GM18873 (cell line): ENCODE measurements around the gene ADA.
"Not testable (repeated sequence)": the region's sequence is repeated elsewhere in the genome, so short reads cannot be mapped to it uniquely, and the experiment has no call there.

ENCODE experiments used
- ATAC-seq: cut with Tn5 transposase; IDR thresholded peaks from one replicate; pipeline ENCODE4 v1.9.1; 2021; ENCODE audit warnings: mild to moderate bottlenecking, moderate library complexity, moderate number of reproducible peaks; ENCODE audit not compliant: unreplicated experiment, low FRiP score

Gene ADA

DNA sequence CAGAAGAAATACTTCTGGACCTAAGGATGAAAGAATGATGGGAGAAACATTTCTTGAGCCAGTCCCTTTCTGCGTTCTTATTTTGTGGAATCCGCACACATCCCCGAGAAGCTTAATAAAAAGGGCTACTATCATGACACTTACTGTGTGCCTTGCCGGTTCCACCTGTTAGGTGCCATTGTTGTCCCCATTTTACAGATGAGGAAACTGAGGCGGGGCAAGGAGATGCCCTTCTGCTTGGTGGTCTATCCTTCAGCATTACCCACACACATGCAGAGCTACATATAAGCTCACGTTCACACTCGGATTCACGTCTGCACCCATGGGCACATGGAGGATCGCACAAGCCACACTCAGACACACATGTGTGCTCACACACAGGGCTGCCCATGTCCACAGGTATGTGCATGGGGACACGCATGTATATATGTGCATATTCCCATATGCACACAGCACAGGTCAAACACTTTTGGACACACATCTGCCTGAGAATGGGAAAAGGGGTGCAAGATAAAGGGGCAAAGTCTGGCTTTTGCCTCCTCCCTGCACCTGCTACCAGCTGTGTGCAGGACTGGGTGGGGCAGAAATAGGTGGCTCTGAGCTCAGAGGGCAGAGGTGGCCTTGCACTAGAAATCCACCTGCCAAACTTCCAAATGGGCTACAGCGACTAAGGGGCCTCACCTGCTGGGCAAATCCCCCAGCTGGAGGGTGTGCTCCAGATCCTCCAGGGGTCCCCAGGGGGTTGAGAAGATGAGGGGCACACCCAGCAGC is 30.5 kb upstream of the ADA start:
- no peak for ATAC-seq

DNA sequence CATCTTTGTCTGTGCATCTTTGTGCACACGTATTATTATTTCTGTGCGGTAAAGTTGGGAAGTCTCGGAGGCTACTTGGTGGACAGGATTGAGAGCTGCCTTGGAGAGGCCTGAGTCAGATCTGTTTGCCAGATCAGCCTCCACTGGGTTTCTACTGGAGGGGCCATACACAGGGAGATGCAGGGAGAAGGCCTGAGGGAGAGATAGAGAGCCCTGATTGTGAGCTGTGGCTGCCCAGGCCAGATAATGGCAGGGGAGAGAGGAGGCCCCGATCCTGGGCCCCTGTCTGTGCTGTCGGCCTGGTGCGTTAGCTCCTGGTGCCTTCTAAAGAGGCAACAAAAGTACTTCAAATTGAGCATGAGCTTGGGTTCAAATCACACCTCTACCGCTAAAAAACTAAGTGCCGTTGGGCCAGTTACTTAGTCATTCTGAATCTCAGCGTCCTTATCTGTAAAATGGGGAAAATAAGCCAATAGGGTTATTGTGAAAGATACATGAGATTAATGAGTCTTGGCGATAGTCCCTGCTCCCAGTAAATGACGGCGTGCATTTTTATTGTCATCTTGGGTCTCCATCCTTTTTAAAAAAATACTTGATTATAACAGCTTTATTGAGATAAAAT is 27.6 kb upstream of the ADA start:
- no peak for ATAC-seq

DNA sequence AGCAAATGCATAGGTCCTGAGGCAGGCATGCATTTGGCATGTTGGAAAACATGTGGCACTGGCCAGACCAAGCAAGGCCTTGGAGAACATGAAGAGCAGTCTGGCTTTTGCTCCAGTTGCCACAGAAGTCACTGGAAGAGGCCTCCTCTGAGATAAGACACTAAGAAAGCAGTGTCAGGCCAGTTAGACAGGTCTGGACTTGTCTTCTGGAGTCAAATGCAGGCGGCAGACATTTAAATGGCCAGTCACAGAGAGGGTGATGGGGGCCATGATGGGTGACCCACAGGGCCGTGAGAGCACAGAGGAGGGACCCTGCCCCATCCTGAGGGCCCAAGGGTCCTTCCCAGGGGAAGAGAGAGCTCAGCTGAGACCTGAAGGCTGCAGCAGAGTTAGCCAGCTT is 26.7 kb upstream of the ADA start:
- no peak for ATAC-seq

DNA sequence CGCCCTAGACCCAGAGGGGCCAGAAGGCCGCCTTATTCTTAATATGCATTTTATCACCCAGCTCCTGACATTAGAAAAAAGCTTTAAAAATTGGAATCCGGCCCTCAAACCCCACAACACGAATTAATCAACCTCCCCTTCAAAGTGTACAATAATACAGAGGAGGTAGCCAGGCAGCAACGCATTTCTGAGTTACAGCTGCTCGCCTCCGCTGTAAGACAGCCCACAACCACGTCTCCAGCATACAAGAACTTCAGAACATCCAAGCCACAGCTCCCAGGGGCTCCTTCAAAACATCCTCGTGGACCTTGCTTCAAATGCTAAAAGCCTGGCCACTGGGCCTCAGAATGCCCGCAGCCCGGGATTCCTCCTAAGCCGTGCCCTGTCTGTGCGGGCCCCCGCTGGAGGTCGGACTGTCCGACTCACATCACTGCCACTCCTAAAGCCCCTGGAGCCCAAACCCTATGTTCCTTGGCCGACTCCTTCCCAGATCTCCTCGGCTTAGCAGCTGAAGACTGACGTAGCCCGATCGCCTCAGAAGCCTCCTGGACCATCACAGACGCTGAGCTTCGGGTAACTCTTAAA is 20.9 kb upstream of the ADA start:
- not testable (repeated sequence) for ATAC-seq

DNA sequence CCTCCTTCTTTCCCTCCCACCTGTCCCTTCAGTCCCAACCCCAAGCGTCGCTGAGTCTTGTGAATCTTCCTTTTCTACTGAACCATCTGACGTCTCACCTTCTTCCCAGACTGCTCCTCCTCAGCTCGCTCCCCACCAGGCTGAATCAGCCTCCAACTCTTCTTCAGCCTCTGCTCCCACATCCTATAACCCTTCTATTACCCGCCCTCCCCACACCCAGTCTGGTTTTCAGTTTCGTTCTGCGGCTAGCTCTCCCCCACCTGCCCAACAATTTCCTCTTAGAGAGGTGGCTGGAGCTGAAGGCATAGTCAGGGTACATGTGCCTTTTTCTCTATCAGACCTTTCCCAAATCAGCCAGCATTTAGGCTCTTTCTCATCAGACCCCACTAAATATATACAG is 20.0 kb upstream of the ADA start:
- ATAC-seq: not testable (repeated sequence)

DNA sequence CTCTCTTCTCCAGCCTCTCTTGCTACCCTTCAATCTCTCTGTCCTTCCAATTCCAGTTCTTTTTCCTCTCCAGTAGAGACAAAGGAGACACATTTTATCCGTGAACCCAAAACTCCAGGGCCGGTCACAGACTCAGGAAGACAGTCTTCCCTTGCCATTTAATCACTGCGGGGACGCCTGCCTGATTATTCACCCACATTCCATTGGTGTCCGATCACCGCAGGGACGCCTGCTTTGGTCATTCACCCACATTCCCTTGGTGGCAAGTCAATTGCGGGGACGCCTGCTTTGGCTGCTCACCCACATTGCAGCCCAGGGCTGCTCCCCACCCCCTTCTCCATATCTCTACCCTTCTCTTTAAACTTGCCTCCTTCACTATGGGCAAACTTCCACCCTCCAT is 19.4 kb upstream of the ADA start:
- not testable (repeated sequence) for ATAC-seq

DNA sequence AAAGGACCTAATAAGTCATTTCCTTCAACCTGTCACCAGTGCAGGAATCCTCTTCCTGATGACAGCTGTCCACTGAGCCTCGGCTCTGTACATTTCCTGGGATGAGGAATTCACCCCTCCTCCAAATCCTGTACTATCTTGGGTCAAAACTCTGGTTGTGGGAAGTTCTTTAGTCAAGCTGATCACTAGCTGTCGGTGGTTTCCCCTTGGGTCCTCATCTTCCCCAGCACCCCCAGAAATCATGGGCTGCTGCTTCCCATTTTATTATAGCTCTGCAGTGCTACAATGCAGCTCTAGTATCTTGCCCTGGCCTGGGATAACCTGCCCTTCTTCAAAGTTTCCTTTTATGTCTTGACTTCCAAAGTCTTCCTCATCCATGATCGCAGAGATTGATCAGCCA is 14.6 kb upstream of the ADA start:
- ATAC-seq: no peak

DNA sequence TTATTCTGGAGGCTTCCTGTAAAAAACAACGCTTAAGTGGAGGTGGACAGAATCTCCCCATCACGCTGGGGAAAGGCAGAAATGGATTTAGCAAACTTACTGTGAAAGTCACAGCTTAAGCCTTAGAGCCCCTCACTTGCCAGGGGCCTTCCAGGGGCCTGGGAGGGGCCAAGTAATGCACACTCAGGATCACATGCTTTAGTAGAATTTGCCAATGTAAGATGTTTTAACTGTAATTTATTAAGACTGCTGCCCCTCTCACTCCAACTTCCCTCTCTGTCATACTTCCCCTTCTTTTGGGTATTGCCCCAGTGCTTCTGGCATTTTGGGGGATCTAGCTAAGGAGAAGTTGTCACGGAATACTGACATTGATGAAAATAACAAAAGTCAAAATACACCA is 12.6 kb upstream of the ADA start:
- ATAC-seq: no peak

DNA sequence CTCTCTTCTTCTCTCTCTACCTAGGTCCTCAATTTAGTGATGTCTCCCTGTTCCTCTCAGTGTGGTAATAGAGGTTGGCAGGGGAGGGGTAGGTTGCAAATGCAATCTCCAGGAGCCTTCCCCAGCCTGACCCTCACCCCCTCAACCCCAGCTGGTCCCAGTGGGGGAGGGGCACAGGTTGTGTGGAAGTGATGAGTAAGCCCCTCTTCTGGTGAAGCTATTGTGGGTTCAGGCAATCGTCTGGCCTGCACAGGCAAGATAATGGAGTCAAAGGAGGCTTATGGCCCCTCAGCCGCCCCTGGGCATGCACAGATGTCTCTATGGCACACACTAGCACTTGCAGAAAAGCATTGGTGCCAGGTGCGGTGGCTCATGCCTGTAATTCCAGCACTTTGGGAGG is 10.8 kb upstream of the ADA start:
- no peak for ATAC-seq

DNA sequence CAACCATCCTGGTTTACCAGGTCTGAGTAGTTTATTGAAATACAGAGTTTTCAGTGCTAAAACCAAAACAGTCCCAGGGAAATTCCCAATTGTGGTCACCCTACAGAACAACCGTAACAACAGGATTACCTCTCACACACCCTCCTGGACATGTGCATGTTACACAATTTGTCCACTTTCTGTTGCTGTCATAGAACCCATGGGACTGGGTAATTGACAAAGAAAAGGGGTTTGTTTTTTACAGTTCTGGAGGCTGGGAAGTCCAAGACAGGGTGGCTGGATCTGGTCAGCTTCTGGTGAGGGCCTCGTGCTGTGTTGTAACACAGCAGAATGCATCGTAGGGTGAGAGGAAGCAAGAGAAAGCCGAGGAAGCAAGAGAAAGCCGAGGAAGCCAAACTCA is 9.1 kb upstream of the ADA start:
- ATAC-seq: no peak

DNA sequence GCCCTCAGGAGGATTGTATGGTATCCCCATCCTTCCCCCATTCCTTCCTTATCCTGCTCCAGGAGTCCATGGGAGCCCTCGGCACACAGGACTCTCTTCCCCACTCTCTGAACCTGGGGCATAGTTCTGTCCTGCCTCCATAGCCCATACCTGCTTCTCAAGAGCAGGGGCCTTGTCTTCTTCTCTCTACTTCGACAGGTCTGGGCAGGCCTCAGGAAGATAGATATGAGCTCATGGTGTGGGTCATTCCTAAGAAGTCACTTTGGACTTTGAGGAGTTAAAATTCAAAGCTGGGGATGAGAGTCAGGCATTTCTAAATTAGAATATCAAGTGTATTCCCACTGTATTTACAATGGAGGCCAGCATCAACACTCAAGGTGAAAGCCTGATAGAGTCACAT is 8.4 kb upstream of the ADA start:
- no peak for ATAC-seq

DNA sequence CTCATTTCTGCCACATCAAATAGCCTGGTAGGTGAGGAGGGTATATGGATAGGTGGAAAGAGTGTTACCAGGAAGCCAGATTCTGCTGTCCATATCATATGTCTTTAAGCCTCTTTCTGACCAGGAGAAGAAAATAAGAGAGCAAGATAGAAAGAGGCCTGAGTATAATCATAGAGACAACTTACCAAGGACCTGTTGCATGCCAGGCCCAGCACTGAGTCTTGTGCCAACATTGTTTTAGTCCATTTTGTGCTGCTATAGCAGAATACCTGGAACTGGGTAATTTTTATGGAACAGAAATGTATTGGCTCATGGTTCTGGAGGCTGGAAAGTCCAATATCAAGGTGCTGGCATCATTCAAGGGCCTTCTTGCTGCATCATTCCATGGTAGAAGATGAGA is 7.3 kb upstream of the ADA start:
- ATAC-seq: no peak

DNA sequence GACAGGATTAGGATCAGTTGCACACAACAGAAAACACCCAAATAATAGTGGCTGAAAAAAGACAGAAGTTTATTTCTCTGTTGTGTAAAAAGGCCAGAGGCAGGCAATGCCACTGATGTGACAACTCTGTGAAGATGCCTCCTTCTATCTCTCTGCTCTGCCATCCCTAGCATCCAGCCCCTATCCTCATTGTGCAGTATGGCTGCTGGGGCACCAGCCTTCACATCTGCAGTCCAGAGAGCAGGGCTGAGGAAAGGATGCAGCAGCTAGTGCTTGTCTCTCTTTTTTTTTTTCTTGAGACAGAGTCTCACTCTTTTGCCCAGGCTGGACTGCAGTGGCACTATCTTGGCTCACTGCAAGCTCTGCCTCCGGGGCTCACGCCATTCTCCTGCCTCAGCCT is 6.4 kb upstream of the ADA start:
- no peak for ATAC-seq

DNA sequence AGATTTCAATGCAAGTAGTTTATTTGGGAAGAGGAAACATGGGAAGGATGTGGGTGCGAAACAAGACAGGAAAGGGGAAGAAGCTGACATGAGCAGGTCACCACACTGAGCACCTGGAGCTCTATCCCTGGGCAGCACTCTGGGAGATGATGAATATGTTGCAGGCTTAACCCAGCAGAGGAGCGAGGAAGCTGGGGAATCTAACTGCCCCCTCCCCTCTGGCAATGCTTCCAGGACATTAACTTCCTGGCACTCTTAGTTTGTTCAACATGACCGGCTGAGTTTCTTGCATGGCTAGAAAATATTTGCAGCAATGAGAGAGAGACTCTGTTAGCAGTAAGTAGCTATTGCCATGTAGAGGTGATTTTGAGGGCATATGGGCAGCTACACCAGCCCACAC is 4.9 kb upstream of the ADA start:
- no peak for ATAC-seq

DNA sequence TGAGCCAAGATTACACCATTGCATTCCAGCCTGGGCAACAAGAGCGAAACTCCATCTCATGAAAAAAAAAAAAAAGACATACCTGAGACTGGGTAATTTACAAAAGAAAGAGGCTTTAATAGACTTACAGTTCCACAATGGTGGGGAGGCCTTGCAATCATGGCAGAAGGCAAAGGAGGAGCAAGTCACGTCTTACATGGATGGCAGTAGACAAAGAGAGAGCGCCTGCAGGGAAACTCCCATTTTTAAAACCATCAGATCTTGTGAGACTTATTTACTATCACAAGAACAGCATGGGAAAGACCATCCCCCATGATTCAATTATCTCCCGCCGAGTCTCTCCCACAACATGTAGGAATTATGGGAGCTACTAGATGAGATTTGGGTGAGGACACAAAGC is 2.7 kb upstream of the ADA start:
- ATAC-seq: not testable (repeated sequence)

DNA sequence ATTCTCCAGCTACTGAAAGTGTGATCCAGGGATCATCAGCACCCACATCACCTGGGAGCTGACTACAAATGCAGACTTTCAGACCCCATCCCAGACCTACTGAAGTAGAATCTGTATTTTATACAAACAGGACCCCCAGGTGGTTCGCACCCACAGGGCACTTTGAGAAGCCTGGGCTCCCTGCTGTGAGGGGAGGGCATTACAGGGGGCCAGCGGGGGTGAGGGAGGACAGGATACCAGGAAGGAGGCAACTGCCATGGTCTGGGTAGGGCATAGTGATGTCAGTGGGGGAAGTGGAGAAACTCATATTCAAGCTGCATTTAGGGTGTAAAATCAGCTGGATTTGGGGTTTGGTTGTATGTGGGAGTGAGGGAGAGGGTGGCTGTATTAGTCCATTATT is 2.0 kb upstream of the ADA start:
- ATAC-seq: no peak

DNA sequence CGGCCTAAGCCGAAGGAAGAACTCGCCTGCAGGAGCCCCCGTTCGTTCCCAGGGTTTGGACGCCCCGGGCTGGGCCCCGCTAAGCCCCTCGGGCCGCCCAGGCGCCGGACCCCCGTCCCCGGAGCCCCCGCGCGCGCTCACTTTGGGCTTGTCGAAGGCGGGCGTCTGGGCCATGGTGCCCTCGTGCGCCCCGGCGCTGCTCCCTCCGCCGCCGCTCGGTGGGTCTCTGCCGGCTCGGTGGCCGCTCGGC is 140 bp downstream of the ADA start:
- no peak for ATAC-seq

DNA sequence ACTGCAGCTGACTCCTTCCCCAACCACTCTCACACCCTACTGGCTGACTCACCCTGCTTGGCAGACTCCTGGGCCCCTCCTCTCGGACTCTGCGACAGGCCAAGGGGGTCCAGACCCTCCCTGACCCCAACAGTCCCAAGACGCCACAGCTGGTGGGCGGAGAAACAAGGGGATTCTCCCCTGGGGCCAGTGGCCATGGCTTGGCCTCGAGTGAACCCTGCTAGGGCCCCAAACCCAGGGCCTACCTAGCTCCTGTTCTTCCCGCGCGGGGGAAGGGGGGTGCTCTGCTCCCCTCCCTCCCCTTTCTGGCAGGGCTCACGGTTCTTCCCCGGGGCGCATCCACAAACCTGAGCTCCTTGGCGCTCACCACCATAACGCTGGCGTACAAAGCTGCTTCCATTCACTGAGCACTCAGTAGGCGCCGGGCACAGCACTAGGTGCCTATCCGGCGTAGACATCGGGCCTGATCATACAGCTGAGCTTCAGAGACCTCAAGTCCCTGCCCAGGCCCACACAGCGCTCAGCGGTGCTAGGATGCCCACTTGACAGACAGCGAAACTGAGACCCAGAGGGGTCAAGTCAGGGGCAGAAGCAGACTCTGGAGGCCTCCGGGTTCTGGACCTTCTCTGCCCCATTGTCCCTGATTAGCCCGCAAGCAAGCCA is 597 bp downstream of the ADA start:
- ATAC-seq: no peak

DNA sequence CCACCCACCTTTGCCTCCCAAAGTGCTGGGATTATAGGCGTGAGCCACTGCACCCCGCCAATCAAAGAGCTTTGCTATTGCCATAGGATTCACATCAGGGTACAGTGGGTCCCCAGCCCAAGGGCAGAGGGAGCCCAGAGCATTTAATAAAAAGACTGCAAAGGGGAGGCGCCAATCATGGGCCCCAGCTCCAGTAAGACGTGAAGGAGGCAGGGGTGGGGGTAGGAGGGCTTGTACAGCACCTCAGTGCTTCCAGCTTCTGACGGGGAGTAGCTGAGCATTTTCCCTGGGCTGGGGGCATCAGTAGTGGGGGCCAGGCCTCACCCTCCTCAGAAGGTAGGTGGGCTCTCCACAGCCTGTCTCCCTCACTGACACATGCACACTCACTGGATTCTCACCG is 1.5 kb downstream of the ADA start:
- ATAC-seq: no peak

DNA sequence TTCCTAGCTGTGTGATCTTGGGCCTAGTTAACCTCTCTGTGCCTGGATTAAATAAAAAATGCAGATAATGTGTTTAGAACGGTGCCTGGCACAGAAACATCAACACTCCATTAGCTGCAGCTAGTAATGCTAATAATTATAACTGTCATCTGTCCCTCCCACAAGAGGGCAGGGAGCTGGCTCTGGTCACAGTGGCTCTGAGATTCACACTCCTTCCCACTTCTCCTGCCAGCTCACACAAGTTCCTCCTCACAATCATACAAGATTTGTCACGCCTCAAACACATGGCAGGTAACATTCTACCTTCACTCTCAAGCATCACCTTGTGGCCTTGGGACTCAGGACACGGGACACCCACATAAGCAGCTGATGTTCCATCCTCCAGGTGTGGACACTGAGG is 2.4 kb downstream of the ADA start:
- no peak for ATAC-seq

DNA sequence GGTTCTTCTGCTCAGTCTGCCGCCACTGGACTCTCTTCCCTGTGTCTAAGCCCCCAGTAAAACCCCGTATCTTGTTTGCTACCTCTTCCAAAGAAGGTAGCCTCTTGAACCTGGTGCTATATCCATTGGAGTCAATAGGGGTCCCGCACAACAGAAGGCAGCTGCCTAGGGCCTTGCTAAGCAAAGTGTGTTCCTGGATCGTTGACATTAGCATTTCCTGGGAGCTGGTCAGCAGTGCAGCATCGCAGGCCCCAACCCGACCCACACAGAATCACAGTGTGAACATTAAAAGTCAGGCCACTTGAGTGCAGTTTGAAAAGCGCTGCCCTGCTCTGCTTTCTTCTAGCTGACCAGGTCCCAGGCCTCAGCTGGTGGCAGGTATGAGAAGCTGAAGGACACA is 2.9 kb downstream of the ADA start:
- ATAC-seq: no peak

DNA sequence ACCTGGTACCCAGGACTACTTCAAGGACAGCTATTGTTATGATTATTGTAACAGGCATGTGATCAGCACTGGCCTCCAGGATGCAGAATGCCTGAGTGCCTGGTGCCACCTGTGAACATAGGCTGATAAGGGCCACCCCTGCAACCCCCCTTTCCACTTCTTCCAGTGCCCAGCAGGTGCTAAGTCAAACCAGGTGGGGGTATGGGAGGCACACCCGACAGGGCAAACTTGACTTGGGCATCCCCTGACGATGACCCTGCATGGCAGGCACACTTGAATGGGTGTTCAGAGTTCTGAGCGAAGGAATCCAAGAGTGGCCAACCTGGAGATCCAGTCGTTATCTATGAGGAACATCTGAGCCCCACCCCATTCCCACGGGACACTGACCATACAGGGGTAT is 3.4 kb downstream of the ADA start:
- ATAC-seq: no peak
